GM21526 (cell line): ENCODE data around the gene INCA1.

Experiments used
- ATAC-seq: cut with Tn5 transposase; IDR thresholded peaks from one replicate; pipeline ENCODE4 v1.9.1; 2021; ENCODE audit warnings: moderate library complexity; ENCODE audit not compliant: unreplicated experiment, low FRiP score

The INCA1 gene

GRCh38 chr17:5014357-5014756 lies 17.0 kb upstream of the INCA1 start:
- ATAC-seq = no peak

GRCh38 chr17:5011928-5012327 lies 14.6 kb upstream of the INCA1 start:
- no peak for ATAC-seq

GRCh38 chr17:5003214-5003867 lies 6.0 kb upstream of the INCA1 start:
- ATAC-seq = no peak

- no peak for ATAC-seq
Observed at GRCh38 chr17:5002121-5002788, 4.9 kb upstream of the INCA1 start.

GRCh38 chr17:5000237-5000639 lies 2.9 kb upstream of the INCA1 start:
- no peak for ATAC-seq

GRCh38 chr17:4999430-5000093 lies 2.2 kb upstream of the INCA1 start:
- ATAC-seq = no peak

- no peak for ATAC-seq
Observed at GRCh38 chr17:4998732-4999429, 1.6 kb upstream of the INCA1 start.

GRCh38 chr17:4998027-4998731 lies 857 bp upstream of the INCA1 start:
- ATAC-seq = no peak

- ATAC-seq = no peak
Observed at GRCh38 chr17:4994081-4994595, 3.2 kb downstream of the INCA1 start.

- no peak for ATAC-seq
Observed at GRCh38 chr17:4987767-4988567, 9.4 kb downstream of the INCA1 start.

- ATAC-seq = peak; percentile 49
Observed at GRCh38 chr17:4986951-4987766, 10.2 kb downstream of the INCA1 start, which contains the start of gene CAMTA2. CAMTA2 (minus strand) TSS chr17:4987675; CDS start chr17:4986222, 1,453 bp downstream.

GRCh38 chr17:4986403-4986802 lies 10.9 kb downstream of the INCA1 start:
- ATAC-seq = no peak

GRCh38 chr17:4982305-4982704 lies 15.0 kb downstream of the INCA1 start:
- ATAC-seq = no peak

- ATAC-seq = no peak
Observed at GRCh38 chr17:4980644-4981216, 16.6 kb downstream of the INCA1 start.

- ATAC-seq = no peak
Observed at GRCh38 chr17:4978726-4979125, 18.6 kb downstream of the INCA1 start.

GRCh38 chr17:4974115-4974670 lies 23.1 kb downstream of the INCA1 start:
- ATAC-seq = no peak

GRCh38 chr17:4973256-4974114 lies 23.8 kb downstream of the INCA1 start:
- ATAC-seq = no peak
